NCI-H1048 (cell line): Measurements from ENCODE around the gene GRM8.
"Not testable (repeated sequence)": the region's sequence is repeated elsewhere in the genome, so short reads cannot be mapped to it uniquely, and the experiment has no call there.

Experiments used
- DNase-seq: peaks from one replicate; lab custom pipeline; 2025; lab: John Stamatoyannopoulos, UW

GRM8 gene

GRCh38 chr7:126718419-126718818, 534.3 kb downstream of the GRM8 start:
- no peak for DNase-seq

GRCh38 chr7:126716321-126716720, 536.4 kb downstream of the GRM8 start:
- DNase-seq: no peak

- no peak for DNase-seq
These were observed 537.7 kb downstream of the GRM8 start for GRCh38 chr7:126715076-126715475.

GRCh38 chr7:126702242-126703016, 550.3 kb downstream of the GRM8 start:
- DNase-seq: no peak

- no peak for DNase-seq
These were observed 551.7 kb downstream of the GRM8 start for GRCh38 chr7:126700807-126701604.

GRCh38 chr7:126699707-126700106, 553.0 kb downstream of the GRM8 start:
- DNase-seq: no peak

- DNase-seq: no peak
These were observed 553.8 kb downstream of the GRM8 start for GRCh38 chr7:126698909-126699308.

GRCh38 chr7:126698446-126698845, 554.3 kb downstream of the GRM8 start:
- DNase-seq: no peak

- DNase-seq: no peak
These were observed 556.3 kb downstream of the GRM8 start for GRCh38 chr7:126696256-126697038.

GRCh38 chr7:126690848-126691751, 561.6 kb downstream of the GRM8 start:
- DNase-seq: no peak

GRCh38 chr7:126690104-126690503, 562.6 kb downstream of the GRM8 start:
- no peak for DNase-seq

- DNase-seq: no peak
These were observed 563.7 kb downstream of the GRM8 start for GRCh38 chr7:126689037-126689436.

- DNase-seq: no peak
These were observed 566.3 kb downstream of the GRM8 start for GRCh38 chr7:126686474-126686873.

- DNase-seq: no peak
These were observed 567.1 kb downstream of the GRM8 start for GRCh38 chr7:126685596-126685995.

GRCh38 chr7:126685018-126685573, 567.6 kb downstream of the GRM8 start:
- no peak for DNase-seq

GRCh38 chr7:126682176-126682575, 570.6 kb downstream of the GRM8 start:
- DNase-seq: no peak

- not testable (repeated sequence) for DNase-seq
These were observed 584.0 kb downstream of the GRM8 start for GRCh38 chr7:126668762-126669161.

GRCh38 chr7:126668367-126668752, 584.4 kb downstream of the GRM8 start:
- DNase-seq: no peak

GRCh38 chr7:126667742-126668366, 584.9 kb downstream of the GRM8 start:
- no peak for DNase-seq

GRCh38 chr7:126662856-126663255, 589.9 kb downstream of the GRM8 start:
- no peak for DNase-seq

GRCh38 chr7:126659124-126659523, 593.6 kb downstream of the GRM8 start:
- no peak for DNase-seq
